ENCODE results near the gene SORCS2. TPM values are rescaled to one million over a fixed set of nuclear protein-coding genes. Genes with fewer than 3 reads are reported as not detected.
A peak's percentile ranks its signal among the peaks of the same experiment; 100 is the strongest.

SORCS2 gene
- total and polyA plus RNA-seq, 2 experiments from 2014 or later, result 0.92 to 6.9 TPM

DNA sequence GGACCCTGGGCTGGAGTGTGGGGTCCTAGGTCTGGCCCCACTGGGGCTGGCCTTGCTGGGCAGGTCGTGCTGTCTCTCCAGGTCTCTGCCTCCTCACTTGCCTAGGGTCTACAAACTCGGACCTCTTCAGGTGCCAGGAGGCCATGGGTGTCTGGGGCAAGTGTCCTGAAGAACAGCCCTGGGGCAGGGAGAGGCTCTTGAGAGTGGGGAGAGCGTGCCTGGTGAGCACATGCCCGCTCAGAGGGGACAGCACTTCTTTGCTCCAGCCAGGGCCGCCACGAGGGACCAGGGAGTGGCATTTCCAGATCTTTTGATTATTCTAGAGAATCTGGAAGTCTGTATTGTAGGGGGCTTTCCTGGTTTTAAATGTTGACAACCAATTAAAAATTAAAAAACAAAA is 63.7 kb downstream of the SORCS2 start:
- H3K27ac ChIP-seq, result no peak overlapping the region
- H3K4me1 ChIP-seq (ENCODE audit: low read depth), result peaks cover 20% of the 10 kb centered on the region
- no peak for TF ChIP-seq CTCF (IDR thresholded peaks at IDR 0.05; ENCODE audit: low read depth, low read length)
- no peaks in the 10 kb centered on the region for H3K36me3 ChIP-seq
- H3K4me3 ChIP-seq, result no peak overlapping the region
- DNase-seq (ENCODE audit: low read depth in 1 of 2, low spot score in 1 of 2), result no peak
- no peaks in the 10 kb centered on the region for H3K27me3 ChIP-seq
- no peaks in the 10 kb centered on the region for H3K9me3 ChIP-seq (ENCODE audit: low read depth)

DNA sequence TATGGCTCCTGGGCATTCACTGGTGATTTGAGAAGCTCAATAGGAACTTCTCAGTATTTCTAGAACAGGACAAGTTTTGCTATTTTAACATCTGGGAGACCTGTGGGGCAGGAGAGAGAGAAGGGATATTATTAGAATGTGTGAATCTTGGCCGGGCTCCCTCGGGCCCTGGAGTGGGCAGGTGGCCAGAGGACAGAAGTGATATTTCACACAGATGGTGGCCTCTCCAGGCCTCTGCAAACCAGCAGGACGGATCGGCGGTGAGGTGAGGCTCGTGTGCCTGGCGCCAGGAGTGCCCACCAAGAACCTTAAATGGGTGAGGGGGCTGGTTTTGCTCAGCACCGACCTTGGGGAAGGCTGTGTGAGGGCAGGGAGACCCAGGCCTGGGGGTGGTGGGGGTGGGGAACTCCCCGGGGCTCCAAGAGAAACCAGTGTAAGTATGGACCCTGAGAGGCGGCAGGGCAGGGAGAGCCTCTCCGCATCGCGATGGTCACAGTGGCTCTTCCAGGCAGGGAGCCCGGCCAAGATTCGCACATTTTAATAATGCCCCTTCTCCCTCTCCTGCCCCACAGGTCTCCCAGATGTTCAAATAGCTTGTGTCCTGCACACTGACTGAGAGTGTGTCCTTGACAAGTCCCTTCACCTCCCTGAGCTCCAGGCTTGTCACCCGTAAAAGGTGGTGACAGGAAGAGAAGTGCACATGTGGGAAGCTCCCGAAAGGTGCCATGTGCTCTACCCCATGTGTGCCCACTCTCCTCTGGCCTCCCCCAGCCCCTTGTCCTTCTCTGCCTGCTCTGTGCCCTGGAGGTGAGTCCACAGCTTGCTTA is 64.9 kb downstream of the SORCS2 start:
- DNase-seq (ENCODE audit: low read depth in 1 of 2, low spot score in 1 of 2), result peak; percentile 17 to 60
- H3K27ac ChIP-seq, result peak overlapping the region; percentile 65
- no peaks in the 10 kb centered on the region for H3K27me3 ChIP-seq
- TF ChIP-seq CTCF (IDR thresholded peaks at IDR 0.05; ENCODE audit: low read depth, low read length), result no peak
- H3K4me3 ChIP-seq, result no peak overlapping the region
- H3K9me3 ChIP-seq (ENCODE audit: low read depth), result no peaks in the 10 kb centered on the region
- H3K36me3 ChIP-seq, result no peaks in the 10 kb centered on the region
- peaks cover 27% of the 10 kb centered on the region for H3K4me1 ChIP-seq (ENCODE audit: low read depth)

- Histone ChIP-seq H3K4me1 (ENCODE audit: low read depth) (peaks cover 27% of the 10 kb centered on the region), H3K27me3 (no peaks in the 10 kb centered on the region), H3K9me3 (ENCODE audit: low read depth) (no peaks in the 10 kb centered on the region), H3K36me3 (no peaks in the 10 kb centered on the region), H3K27ac (no peak overlapping the region), H3K4me3 (no peak overlapping the region)
- no peak for TF ChIP-seq CTCF (IDR thresholded peaks at IDR 0.05; ENCODE audit: low read depth, low read length)
- DNase-seq (ENCODE audit: low read depth in 1 of 2, low spot score in 1 of 2), result no peak
These were observed 66.7 kb downstream of the SORCS2 start for GRCh38 chr4:7259039-7259438.

- no peak for TF ChIP-seq CTCF (IDR thresholded peaks at IDR 0.05; ENCODE audit: low read depth, low read length)
- no peak overlapping the region for H3K4me3 ChIP-seq
- DNase-seq (ENCODE audit: low read depth in 1 of 2, low spot score in 1 of 2), result no peak
- H3K27ac ChIP-seq, result no peak overlapping the region
- H3K4me1 ChIP-seq (ENCODE audit: low read depth), result peaks cover 27% of the 10 kb centered on the region
- no peaks in the 10 kb centered on the region for H3K27me3 ChIP-seq
- no peaks in the 10 kb centered on the region for H3K36me3 ChIP-seq
- no peaks in the 10 kb centered on the region for H3K9me3 ChIP-seq (ENCODE audit: low read depth)
These were observed 68.2 kb downstream of the SORCS2 start for GRCh38 chr4:7260569-7260968.

DNA sequence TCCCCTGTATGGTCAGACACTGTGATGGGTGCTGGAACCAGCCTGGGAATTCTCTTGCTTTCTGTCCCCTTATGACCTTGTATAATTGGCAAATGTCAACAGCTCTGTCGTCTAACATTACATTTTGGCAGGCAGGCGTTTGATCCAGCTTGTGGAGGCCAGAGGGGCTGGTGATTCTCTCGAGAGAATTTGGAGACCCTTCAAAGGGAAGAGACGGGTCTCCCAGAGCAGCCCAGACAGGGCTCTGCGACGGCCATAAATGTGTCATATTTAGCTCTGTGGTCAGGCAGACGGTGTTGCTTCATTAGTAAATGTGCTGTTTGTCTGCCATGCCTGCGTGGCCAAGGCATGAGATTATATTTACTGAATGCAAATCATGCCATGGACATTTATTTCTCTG is 68.7 kb downstream of the SORCS2 start:
- Histone ChIP-seq H3K27me3 (no peaks in the 10 kb centered on the region), H3K4me1 (ENCODE audit: low read depth) (peaks cover 27% of the 10 kb centered on the region), H3K9me3 (ENCODE audit: low read depth) (no peaks in the 10 kb centered on the region), H3K27ac (no peak overlapping the region), H3K36me3 (no peaks in the 10 kb centered on the region), H3K4me3 (no peak overlapping the region)
- TF ChIP-seq CTCF (IDR thresholded peaks at IDR 0.05; ENCODE audit: low read depth, low read length), result no peak
- peak in 1 of 2 donors; percentile 42 for DNase-seq (ENCODE audit: low read depth in 1 of 2, low spot score in 1 of 2)

Measured in cardiac muscle cell (in vitro differentiated cells and primary cell).